Activated CD4-positive, alpha-beta T cell treated with anti-CD3 and anti-CD28 coated beads for 24 hours (primary cell): ENCODE data around the gene SZT2.

Experiments
- DNase-seq, 2 donors: peaks; one replicate each; pipeline ENCODE4 v3.0.0-alpha.2; 2020; ENCODE audit warnings: low read depth in 2 of 2

The SZT2 gene

DNA sequence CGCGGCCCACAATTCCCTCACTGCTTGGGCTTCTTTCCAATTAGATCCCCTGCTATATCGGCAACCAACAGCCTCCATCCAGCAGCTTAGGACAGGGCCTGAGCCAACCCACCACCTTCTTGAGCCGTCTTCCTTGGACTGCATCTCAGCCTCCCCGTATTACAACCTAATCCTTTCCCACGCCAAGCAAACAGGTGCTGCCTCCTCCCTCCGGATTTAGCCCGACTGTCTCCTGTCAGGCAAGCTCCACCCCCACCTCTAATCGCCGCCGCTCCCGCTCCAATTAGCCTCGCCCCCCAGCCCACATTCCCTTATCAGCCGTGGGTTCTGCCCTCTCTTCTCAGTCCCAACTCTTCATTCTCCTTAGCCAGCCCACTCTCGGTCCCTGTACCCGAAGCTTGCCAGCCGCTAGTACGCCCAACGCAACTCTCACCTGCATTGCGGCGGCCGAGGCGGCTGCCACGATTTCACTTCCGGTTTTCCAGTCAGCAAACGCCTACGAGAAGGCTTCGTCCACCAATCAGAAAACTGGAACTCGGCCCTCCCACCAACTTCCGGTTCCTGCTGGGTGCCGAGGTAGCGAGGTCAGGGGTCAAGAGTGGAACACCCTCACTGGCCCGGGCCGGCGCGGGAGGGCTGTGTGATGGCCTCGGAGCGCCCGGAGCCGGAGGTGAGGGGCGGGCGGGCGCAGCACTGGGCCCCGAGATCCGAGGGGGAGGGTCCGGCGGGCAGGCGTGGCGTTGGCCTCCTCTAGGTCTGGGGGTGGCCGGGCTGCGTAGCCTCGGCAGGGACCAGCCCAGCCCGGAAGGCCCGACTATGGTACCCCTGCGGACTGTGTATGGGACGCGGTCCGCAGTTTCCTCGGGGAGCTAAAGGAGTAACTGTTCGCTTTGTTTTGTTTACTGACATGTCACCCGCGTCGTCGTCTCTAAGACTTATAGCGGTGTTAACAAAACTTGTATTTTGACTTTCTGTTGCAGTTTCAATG, at the start of gene SZT2, which contains the start of gene MED8:
TSS of gene SZT2 (plus strand) at position 574 of the 988 bp plus-strand sequence. CDS start at position 644, 70 bp downstream.
TSS of gene MED8 (minus strand) at position 475 of the 988 bp plus-strand sequence. CDS start at position 439, 36 bp downstream.
- peak; percentile 87 to 92 for DNase-seq

GRCh38 chr1:43340559-43340958, 49.1 kb upstream of the SZT2 start:
- DNase-seq: no peak

GRCh38 chr1:43344267-43344850, 45.3 kb upstream of the SZT2 start:
- DNase-seq: no peak

DNA sequence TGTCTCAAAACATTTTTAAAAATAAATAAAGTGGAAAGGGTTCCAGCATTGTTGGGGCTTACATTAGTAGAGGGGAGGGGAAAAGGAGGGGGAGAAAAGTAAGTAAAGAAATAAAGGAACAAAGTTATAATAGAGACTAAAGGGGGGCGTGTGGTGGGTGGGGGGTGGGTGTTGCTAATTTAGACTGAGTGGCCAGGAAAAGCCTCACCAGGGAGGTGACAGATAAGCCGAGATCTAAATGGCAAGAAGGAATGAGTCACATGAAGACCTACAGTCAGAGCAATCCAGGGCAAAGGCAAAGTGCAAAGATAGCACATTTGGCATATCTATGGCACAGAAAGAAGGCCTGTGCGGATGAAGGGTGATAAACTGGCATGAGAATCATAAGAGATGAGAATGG, 44.6 kb upstream of the SZT2 start:
- DNase-seq: no peak

GRCh38 chr1:43346636-43347035, 43.1 kb upstream of the SZT2 start:
- no peak for DNase-seq

GRCh38 chr1:43348343-43348808, 41.3 kb upstream of the SZT2 start:
- no peak for DNase-seq

- peak in 1 of 2 donors; percentile 37 for DNase-seq
Measured at GRCh38 chr1:43348809-43349593, 40.7 kb upstream of the SZT2 start.

- no peak for DNase-seq
Measured at GRCh38 chr1:43349594-43350306, 39.9 kb upstream of the SZT2 start.

GRCh38 chr1:43350976-43351375, 38.7 kb upstream of the SZT2 start:
- no peak for DNase-seq

- no peak for DNase-seq
Measured at GRCh38 chr1:43351421-43352350, 38.0 kb upstream of the SZT2 start.

GRCh38 chr1:43352351-43352705, 37.4 kb upstream of the SZT2 start:
- no peak for DNase-seq

GRCh38 chr1:43352881-43353280, 36.8 kb upstream of the SZT2 start:
- no peak for DNase-seq

GRCh38 chr1:43354471-43354870, 35.2 kb upstream of the SZT2 start:
- no peak for DNase-seq

GRCh38 chr1:43354936-43355335, 34.8 kb upstream of the SZT2 start:
- DNase-seq: no peak

DNA sequence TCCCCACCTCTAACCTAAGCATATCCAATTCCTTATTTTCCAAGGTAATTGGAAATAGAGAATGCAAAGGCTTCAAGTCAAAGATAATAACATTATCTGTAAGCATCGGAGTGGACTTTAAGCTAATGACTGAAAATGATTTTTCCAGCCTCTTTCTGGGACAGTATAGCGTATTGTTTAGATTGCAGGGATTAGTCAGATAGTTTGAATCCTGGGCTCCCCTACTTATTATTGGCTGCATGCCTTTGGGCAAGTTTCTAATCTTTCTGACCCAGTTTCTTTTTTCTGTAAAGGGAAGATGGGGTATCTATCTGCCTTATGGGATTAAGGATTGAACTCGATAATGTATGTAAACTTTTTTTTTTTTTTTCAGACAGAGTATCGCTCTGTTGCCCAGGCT, 32.4 kb upstream of the SZT2 start:
- no peak for DNase-seq

GRCh38 chr1:43358121-43358745, 31.5 kb upstream of the SZT2 start:
- no peak for DNase-seq

- DNase-seq: peak; percentile 99
Measured at GRCh38 chr1:43358746-43359693, 30.7 kb upstream of the SZT2 start, which contains the start of gene CDC20. TSS of gene CDC20 (plus strand) at chr1:43358981. CDS start at chr1:43359216, 235 bp downstream.

- DNase-seq: no peak
Measured at GRCh38 chr1:43359696-43360095, 30.0 kb upstream of the SZT2 start.

- DNase-seq: no peak
Measured at GRCh38 chr1:43360616-43361015, 29.1 kb upstream of the SZT2 start.
